ENCODE data around the gene IL1B.

IL1B gene

GRCh38 chr2:112813280-112813966 is 23.2 kb downstream of the IL1B start:
- in situ Hi-C loops (cut with HindIII; ENCODE audit: low pct_ligation_motif_present, low pct_unique_long_range_greater_than_20kb, low sequenced_read_pairs): no loop called here
- no peak for DNase-seq

- no peak for DNase-seq
- in situ Hi-C loops (cut with HindIII; ENCODE audit: low pct_ligation_motif_present, low pct_unique_long_range_greater_than_20kb, low sequenced_read_pairs): no loop called here
Measured at GRCh38 chr2:112812318-112813267, 24.0 kb downstream of the IL1B start.

- in situ Hi-C loops (cut with HindIII; ENCODE audit: low pct_ligation_motif_present, low pct_unique_long_range_greater_than_20kb, low sequenced_read_pairs): no loop called here
- DNase-seq: no peak
Measured at GRCh38 chr2:112811841-112812306, 24.7 kb downstream of the IL1B start.

GRCh38 chr2:112811276-112811831 is 25.2 kb downstream of the IL1B start:
- DNase-seq: no peak
- in situ Hi-C loops (cut with HindIII; ENCODE audit: low pct_ligation_motif_present, low pct_unique_long_range_greater_than_20kb, low sequenced_read_pairs): no loop called here

DNA sequence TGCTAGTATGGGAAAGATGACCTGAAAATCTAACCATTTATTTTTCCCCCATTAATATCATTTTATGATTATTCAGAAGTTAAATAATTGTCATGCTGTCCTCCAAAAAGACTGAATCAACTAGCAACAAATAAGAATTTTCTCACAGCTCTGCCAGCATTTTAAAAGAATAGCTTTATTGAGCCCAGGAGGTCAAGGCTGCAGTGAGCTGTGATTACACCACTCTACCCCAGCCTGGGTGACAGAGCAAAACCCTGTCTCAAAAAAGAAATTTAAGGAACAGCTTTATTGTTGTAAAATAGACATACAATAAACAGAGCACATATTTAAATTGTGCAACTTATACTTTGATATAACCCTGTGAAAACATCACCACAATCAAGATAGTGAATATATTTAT is 27.5 kb downstream of the IL1B start:
- no peak for DNase-seq
- in situ Hi-C loops (cut with HindIII; ENCODE audit: low pct_ligation_motif_present, low pct_unique_long_range_greater_than_20kb, low sequenced_read_pairs): no loop called here

GRCh38 chr2:112807233-112807807 is 29.3 kb downstream of the IL1B start:
- in situ Hi-C loops (cut with HindIII; ENCODE audit: low pct_ligation_motif_present, low pct_unique_long_range_greater_than_20kb, low sequenced_read_pairs): no loop called here
- no peak for DNase-seq

- in situ Hi-C loops (cut with HindIII; ENCODE audit: low pct_ligation_motif_present, low pct_unique_long_range_greater_than_20kb, low sequenced_read_pairs): no loop called here
- DNase-seq: no peak
Measured at GRCh38 chr2:112805542-112805941, 31.0 kb downstream of the IL1B start.

GRCh38 chr2:112803691-112804521 is 32.7 kb downstream of the IL1B start:
- no peak for DNase-seq
- in situ Hi-C loops (cut with HindIII; ENCODE audit: low pct_ligation_motif_present, low pct_unique_long_range_greater_than_20kb, low sequenced_read_pairs): no loop called here

- in situ Hi-C loops (cut with HindIII; ENCODE audit: low pct_ligation_motif_present, low pct_unique_long_range_greater_than_20kb, low sequenced_read_pairs): no loop called here
- DNase-seq: no peak
Measured at GRCh38 chr2:112800881-112801583, 35.5 kb downstream of the IL1B start.

DNA sequence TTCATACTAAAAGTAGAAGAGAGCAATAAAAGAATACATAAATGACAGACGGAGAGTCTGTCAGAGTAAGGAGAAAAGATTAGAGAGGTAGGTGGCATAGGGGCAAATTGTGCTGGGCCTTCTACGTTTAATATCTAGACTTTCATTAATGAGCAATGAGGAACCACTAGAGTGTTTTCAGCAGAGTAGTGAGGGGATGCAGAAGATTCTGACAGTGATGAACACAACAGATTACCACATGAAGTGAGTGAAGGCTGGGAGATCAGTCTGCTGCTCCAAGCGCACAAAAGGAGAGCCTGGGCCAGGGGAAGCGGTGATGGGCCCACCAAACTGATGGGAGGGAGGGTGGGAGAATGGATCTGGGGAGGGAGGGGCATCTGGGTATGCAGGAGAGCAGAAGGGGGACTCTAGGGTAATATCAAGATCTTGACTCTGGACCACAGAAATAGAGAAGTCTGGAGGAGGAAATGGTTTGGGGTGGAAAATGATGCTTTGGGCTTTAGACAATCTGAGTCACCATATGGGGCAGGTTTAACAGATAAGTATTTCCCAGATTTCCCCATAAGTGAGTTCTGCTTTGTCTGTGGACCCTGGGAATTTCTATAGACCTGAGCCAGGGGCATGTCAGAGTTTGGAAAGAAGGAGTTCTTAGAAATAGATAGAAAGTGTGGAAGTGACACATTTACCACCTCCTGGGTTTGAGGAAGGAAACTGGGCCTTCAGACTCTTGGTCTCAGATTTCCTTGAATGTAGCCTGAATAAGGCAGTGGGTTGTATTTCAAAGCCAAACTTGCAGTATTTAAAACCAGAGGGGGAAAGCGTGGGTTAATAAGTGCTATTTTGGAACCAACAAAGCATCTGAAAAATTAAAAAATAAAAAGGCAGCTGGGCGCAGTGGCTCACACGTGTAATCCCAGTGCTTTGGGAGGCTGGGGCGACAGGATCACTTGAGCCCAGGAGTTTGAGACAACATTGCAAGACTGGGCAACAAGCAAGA is 37.3 kb downstream of the IL1B start:
- no peak for DNase-seq
- in situ Hi-C loops (cut with HindIII; ENCODE audit: low pct_ligation_motif_present, low pct_unique_long_range_greater_than_20kb, low sequenced_read_pairs): no loop called here

DNA sequence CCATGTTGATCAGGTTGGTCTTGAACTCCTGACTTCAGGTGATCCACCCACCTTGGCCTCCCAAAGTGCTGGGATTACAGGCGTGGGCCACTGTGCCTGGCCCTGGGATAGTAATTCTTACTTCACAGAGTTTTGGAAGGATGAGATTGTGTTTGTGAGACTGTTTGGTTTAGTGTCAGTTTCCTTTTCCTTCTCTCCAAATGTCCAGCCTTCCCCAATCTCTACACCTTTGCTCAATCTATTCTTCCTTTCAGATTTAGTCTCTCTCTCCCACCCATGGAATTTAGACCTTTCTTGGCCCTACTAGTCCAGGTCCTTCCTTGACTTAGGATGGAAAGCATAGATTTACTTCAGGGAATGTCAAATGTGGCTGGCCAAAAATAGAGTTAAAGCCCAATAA is 40.1 kb downstream of the IL1B start:
- in situ Hi-C loops (cut with HindIII; ENCODE audit: low pct_ligation_motif_present, low pct_unique_long_range_greater_than_20kb, low sequenced_read_pairs): no loop called here
- DNase-seq: no peak

DNA sequence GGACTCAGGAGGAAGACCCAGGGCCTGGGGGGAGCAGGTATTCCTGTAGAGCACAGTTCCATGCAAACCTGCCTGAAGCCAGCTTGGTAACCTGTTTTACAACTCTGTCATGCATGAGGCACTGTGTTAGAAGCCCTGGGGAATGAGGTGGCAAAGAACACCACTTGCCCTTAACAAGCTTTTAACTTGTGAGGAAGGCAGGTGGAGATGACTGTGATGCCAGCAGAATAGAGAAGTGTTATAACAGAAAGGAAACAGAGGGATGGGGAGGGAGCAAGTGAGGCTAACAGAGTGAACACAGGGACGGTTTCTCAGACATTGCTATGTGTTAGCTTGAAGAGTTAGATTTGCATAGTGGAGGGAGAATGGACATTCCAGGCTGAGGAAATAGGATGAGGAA is 40.8 kb downstream of the IL1B start:
- no peak for DNase-seq
- in situ Hi-C loops (cut with HindIII; ENCODE audit: low pct_ligation_motif_present, low pct_unique_long_range_greater_than_20kb, low sequenced_read_pairs): no loop called here

GRCh38 chr2:112794841-112795240 is 41.7 kb downstream of the IL1B start:
- no peak for DNase-seq
- in situ Hi-C loops (cut with HindIII; ENCODE audit: low pct_ligation_motif_present, low pct_unique_long_range_greater_than_20kb, low sequenced_read_pairs): no loop called here

- in situ Hi-C loops (cut with HindIII; ENCODE audit: low pct_ligation_motif_present, low pct_unique_long_range_greater_than_20kb, low sequenced_read_pairs): no loop called here
- peak; percentile 13 for DNase-seq
Measured at GRCh38 chr2:112794131-112794733, 42.3 kb downstream of the IL1B start.

DNA sequence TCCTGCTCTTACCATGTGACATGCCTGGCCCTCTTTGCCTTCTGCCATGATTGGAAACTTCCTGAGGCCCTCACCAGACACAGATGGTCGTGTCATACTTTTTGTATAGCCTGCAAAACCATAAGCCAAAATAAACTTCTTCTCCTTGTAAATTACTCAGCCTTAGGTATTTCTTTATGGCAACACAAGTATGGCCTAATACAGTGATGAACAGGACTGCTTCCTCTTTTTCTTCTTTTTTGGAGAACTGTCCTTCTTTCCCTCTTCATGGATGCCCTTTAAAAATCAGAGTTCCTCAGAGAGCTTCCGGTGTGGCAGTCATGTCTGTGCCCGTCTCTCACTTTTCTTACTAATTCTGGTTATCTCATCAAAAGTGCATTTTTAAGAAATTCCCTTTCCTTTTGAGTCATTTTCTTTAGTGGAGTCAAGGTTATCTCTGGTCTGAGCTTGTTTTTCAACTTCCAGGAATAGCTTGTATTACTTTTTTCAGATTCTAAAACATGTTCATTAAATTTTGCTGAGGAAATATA is 43.1 kb downstream of the IL1B start:
- in situ Hi-C loops (cut with HindIII; ENCODE audit: low pct_ligation_motif_present, low pct_unique_long_range_greater_than_20kb, low sequenced_read_pairs): no loop called here
- DNase-seq: no peak

GRCh38 chr2:112792419-112792818 is 44.2 kb downstream of the IL1B start:
- in situ Hi-C loops (cut with HindIII; ENCODE audit: low pct_ligation_motif_present, low pct_unique_long_range_greater_than_20kb, low sequenced_read_pairs): no loop called here
- DNase-seq: no peak

All from ACHN (cell line).